Measurements from ENCODE around the gene GSTA2.
"Not testable (repeated sequence)": the region's sequence is repeated elsewhere in the genome, so short reads cannot be mapped to it uniquely, and the experiment has no call there.

Gene GSTA2

GRCh38 chr6:52760105-52760765 is 3.0 kb downstream of the GSTA2 start:
- no peak for DNase-seq (ENCODE audit: low spot score)

GRCh38 chr6:52759085-52759484 is 4.2 kb downstream of the GSTA2 start:
- DNase-seq (ENCODE audit: low spot score) = no peak

- DNase-seq (ENCODE audit: low spot score) = not testable (repeated sequence)
These were observed 5.5 kb downstream of the GSTA2 start for GRCh38 chr6:52757651-52758338.

DNA sequence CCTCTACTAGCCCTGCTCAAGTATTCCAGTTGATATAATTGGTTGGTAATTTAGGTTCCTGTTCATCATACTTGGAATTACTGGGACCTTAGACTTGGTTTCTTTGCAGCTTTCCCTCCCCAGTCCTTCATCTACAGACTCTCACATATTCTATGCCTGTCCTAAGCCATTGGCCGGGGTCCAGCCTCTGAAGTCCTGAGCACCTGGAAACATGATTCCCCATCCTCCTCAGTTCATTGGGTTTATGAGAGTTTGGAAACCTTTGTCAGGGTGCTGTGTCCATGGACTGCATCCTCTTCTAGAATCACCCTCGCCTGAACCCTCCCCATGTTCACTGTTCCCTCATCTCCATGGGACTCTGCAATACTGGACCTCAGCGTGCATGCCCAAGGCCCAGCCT is 8.8 kb downstream of the GSTA2 start:
- DNase-seq (ENCODE audit: low spot score) = no peak

GRCh38 chr6:52753137-52753536 is 10.1 kb downstream of the GSTA2 start:
- DNase-seq (ENCODE audit: low spot score) = not testable (repeated sequence)

DNA sequence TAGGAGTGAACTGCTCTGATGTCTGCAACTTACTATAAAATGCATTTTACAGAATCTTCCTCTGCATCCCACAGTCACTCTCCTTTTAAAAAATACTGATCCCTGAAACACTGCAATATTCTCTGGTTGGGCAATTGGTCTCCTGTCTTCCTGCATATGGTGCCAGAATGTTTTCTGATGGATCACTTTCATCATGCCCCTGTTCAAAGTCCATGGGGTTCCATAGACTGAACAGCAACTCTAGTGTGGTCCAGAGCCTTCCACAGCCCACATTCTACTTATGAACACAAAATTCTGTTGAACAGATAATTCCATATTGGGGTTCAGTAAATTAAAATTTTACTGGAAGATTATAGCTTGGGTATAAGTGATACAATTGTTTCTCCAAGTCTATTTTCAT is 11.0 kb downstream of the GSTA2 start:
- no peak for DNase-seq (ENCODE audit: low spot score)

GRCh38 chr6:52749556-52750152 is 13.6 kb downstream of the GSTA2 start:
- DNase-seq (ENCODE audit: low spot score) = no peak

- not testable (repeated sequence) for DNase-seq (ENCODE audit: low spot score)
These were observed 16.0 kb downstream of the GSTA2 start for GRCh38 chr6:52747301-52747700.

- DNase-seq (ENCODE audit: low spot score) = no peak
These were observed 17.1 kb downstream of the GSTA2 start for GRCh38 chr6:52746213-52746612.

- DNase-seq (ENCODE audit: low spot score) = no peak
These were observed 17.5 kb downstream of the GSTA2 start for GRCh38 chr6:52745764-52746201.

DNA sequence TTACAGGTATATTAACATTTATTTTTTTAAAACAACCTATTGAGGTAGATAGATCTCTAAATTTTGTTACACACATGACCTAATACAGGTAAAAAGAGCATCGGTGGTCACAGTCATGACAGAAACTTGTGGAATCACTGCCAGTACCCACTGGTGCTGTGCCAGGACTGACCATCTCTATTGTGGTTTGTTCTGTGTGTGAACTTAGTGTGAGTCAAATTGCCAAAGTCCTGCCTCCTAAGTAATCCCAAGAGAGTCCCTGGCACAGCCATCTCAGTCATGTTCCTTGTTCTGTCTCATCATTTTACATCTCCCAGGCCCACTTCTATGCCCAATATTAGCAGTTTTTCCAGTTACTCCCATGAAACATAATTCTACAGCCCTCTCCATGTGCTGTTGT is 21.4 kb downstream of the GSTA2 start:
- no peak for DNase-seq (ENCODE audit: low spot score)

DNA sequence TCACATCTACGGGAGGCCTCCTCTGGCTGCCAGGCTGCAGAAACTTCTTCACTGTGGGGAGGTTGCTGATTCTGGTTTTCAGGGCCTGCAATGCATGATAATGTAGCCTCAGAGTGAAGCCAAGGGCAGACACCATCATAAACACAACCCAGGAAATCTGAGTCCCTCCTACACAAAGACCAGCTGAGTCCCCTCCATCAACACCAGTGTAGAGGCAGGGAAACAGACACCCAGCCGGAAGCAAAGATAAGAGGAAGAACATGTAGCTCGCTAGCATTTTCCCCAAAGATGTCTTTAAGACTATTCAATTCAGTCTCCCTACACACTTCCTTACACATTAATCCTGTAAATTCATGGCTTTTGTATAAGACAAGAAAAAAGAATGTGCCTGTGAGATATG is 23.6 kb downstream of the GSTA2 start:
- DNase-seq (ENCODE audit: low spot score) = no peak

DNA sequence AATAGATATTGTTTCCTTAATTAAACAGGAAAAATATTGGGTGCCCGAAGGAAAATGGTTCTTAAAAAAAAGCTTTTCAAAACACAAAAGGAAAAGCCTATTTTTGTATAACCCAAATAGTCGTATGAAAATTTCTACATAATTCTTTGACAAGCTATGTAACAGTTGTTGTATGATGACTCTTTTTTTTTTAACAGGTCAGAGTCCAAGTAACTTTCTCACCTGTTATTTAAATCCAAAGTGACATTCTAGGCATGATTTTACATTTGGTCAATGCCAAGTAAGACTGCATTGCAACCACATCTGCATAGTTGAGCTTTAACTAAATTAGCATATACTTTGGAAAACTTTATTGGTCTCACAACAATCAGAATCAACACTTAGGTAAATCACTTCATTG is 24.1 kb downstream of the GSTA2 start:
- no peak for DNase-seq (ENCODE audit: low spot score)

DNA sequence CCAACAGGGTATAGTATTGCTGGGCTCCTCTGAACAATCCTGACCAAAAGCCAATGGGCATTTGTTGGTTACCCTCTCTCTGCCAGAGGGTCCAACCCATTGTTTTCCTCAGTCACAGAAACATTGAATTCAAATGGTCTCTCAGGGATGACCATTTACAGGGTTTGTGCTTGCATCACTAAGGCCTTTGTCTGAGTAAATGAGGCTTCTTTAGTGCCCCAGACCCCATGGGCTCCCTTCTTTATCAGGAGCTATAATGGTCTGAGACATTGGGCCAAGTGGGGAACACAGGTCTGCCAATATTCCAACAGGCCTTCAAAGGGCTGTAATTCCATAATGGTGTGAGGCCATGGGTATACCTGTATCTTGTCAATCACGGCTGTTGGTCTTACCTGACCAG is 27.1 kb downstream of the GSTA2 start:
- DNase-seq (ENCODE audit: low spot score) = no peak

GRCh38 chr6:52735071-52735470 is 28.2 kb downstream of the GSTA2 start:
- no peak for DNase-seq (ENCODE audit: low spot score)

DNA sequence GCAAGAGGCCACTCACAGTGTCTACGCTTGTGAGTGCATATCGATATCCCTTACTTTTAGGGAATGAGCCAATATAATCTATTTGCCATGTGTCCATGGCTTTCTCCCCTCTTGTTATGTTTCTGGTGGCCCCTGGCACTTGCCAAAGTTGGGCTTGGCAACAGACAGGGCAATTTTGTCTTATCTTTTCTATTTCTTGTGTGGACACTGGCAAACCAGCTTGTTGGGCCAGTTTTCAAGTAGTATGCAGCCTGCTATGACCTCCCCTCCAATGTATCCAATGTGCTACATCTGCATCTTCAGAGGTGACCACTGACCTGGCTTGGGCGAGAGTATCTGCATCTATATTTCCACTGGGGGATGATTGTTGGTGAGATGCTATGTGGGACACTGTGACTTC is 29.2 kb downstream of the GSTA2 start:
- DNase-seq (ENCODE audit: low spot score) = no peak

DNA sequence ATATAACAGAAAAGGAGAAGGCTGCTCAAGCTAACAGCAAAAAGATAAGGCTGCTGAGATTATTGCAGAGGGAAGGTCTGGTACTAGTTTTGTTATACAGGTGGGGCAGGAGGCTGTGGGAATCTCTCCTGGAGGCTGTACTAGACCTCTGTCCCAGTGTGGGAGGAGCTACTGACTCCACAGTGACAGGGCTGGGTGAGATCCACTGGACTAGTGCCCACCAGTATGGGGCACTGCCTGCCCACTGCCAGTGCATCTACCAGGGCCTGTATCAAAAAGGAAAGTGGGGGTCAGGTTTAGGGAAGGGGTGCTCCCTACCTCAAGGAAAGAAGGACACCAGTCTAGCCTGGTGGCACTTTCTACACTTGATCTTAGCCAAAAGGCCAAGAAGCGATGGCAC is 30.1 kb downstream of the GSTA2 start:
- DNase-seq (ENCODE audit: low spot score) = no peak

GRCh38 chr6:52731719-52732118 is 31.6 kb downstream of the GSTA2 start:
- no peak for DNase-seq (ENCODE audit: low spot score)

- DNase-seq (ENCODE audit: low spot score) = no peak
These were observed 33.7 kb downstream of the GSTA2 start for GRCh38 chr6:52729576-52729975.

GRCh38 chr6:52728394-52728793 is 34.9 kb downstream of the GSTA2 start:
- DNase-seq (ENCODE audit: low spot score) = no peak

DNA sequence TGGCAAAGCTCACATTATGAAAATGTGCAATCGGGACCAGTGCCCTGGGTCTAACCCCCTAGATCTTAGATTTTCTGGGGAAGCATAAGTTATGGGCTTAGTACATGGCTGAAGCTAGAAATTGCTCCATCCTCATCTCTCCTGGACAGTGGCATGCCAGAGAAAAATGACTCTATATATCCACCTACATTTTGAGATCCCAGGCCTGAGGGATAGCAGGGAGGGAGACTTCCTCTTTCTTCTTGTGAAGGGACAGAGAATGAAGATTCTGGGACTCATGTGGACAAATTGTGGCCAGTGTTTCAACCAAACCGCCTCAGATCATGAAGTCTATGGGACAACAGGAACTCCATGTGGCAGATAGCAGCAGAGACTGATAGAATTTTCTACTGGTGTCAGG is 35.4 kb downstream of the GSTA2 start:
- no peak for DNase-seq (ENCODE audit: low spot score)

DNA sequence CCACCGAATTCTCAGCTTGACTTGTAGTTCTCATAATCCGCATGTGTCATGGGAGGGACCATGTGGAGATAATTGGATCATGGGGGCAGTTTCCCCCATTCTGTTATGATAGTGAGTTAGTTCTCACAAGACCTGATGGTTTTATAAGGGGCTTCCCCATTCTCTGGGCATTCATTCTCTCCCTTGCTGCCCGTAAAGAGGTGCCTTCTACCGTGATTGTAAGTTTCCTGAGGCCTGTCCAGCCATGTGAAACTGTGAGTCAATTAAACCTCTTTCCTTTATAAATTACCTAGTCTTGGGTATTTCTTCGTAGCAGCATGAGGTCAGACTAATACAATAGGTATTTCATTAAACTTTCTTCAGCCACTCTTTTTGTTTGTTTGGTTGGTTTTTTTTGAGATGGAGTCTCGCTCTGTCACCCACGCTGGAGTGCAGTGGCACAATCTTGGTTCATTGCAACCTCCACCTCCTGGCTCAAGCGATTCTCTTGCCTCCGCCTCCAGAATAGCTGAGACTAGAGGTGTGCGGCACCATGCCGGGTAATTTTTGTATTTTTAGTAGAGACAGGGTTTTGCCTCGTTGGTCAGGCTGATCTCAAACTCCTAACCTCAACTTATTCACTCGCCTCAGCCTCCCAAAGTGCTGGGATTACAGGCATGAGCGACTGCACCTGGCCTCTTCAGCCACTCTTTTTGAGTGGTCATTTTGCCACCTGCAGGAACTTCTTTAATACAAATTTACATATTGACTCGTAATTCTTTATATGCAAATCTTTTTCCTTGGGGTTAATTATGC is 36.3 kb downstream of the GSTA2 start:
- DNase-seq (ENCODE audit: low spot score) = no peak

DNA sequence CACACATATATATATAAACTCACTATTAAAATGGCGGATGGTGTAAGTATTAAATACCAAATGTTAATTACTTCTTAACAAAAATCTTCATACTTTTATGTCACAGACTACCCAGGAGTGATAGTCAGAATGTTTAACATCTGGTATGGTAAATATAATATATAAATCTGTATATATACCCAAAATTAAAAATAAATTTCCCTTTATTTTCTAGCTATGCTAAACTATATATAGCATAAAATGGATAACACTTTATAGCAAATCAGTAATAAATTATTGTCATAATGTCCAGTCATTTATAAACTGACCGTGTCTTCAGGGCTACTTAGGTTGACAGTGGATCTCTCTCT is 37.1 kb downstream of the GSTA2 start:
- DNase-seq (ENCODE audit: low spot score) = no peak

Measured in RKO (cell line).